ENCODE measurements around the gene CNNM4. TPM values are rescaled to one million over a fixed set of nuclear protein-coding genes. Genes with fewer than 3 reads are reported as not detected.

Gene CNNM4
- total RNA-seq: 2.7 TPM

- intact Hi-C loops (cut with DNase I): loop anchor here (1.0 to 5.0 kb wide), 9 partner anchors 20 to 352 kb away; partner anchors contain the start of genes ANKRD36, ANKRD39, CNNM3 and KANSL3
- H3K27ac ChIP-seq: peak within 1 kb of the TSS; percentile 64 to 87
Measured at GRCh38 chr2:96760036-96760985, at the start of gene CNNM4. Gene CNNM4 (plus strand): TSS chr2:96760902. CDS start chr2:96761000, 98 bp downstream.

GRCh38 chr2:96710985-96711384, 49.7 kb upstream of the CNNM4 start:
- DNase-seq (ENCODE audit: low spot score in 2 of 2): no peak
- TF ChIP-seq CTCF (IDR thresholded peaks at IDR 0.05): no peak
- H3K4me1 ChIP-seq: no peaks in the 10 kb centered on the region
- intact Hi-C loops (cut with DNase I): no loop called here
- no peaks in the 10 kb centered on the region for H3K9me3 ChIP-seq
- no peaks in the 10 kb centered on the region for H3K27me3 ChIP-seq
- H3K36me3 ChIP-seq: peaks cover 46 to 82% of the 10 kb centered on the region in 2 donors
- no peak overlapping the region for H3K27ac ChIP-seq
- no peak overlapping the region for H3K4me3 ChIP-seq

More at GRCh38 chr2:96760036-96760985, at the start of gene CNNM4:
- no peak for TF ChIP-seq CTCF (IDR thresholded peaks at IDR 0.05)
- H3K36me3 ChIP-seq: no peaks in the 10 kb centered on the region
- H3K9me3 ChIP-seq: no peaks in the 10 kb centered on the region
- H3K4me1 ChIP-seq: peaks cover 10 to 20% of the 10 kb centered on the region in 2 donors
- peak within 1 kb of the TSS; percentile 64 to 94 for H3K4me3 ChIP-seq
- DNase-seq (ENCODE audit: low spot score in 2 of 2): peak; percentile 79 to 97
- no peaks in the 10 kb centered on the region for H3K27me3 ChIP-seq

- H3K4me1 ChIP-seq: no peaks in the 10 kb centered on the region
- H3K9me3 ChIP-seq: no peaks in the 10 kb centered on the region
- no peak for TF ChIP-seq CTCF (IDR thresholded peaks at IDR 0.05)
- no peak for DNase-seq (ENCODE audit: low spot score in 2 of 2)
- H3K4me3 ChIP-seq: no peak overlapping the region
- H3K27ac ChIP-seq: no peak overlapping the region
- intact Hi-C loops (cut with DNase I): no loop called here
- H3K36me3 ChIP-seq: peaks cover 16 to 41% of the 10 kb centered on the region in 2 donors
- no peaks in the 10 kb centered on the region for H3K27me3 ChIP-seq
Measured at GRCh38 chr2:96715658-96716057, 45.0 kb upstream of the CNNM4 start.

GRCh38 chr2:96716388-96716787, 44.3 kb upstream of the CNNM4 start:
- DNase-seq (ENCODE audit: low spot score in 2 of 2): no peak
- Histone ChIP-seq H3K36me3 (peaks cover 9 to 34% of the 10 kb centered on the region in 2 donors), H3K27me3 (no peaks in the 10 kb centered on the region), H3K9me3 (no peaks in the 10 kb centered on the region), H3K27ac (no peak overlapping the region), H3K4me3 (no peak overlapping the region), H3K4me1 (no peaks in the 10 kb centered on the region)
- TF ChIP-seq CTCF (IDR thresholded peaks at IDR 0.05): no peak
- intact Hi-C loops (cut with DNase I): no loop called here

GRCh38 chr2:96726131-96726530, 34.6 kb upstream of the CNNM4 start:
- TF ChIP-seq CTCF (IDR thresholded peaks at IDR 0.05): no peak
- H3K4me3 ChIP-seq: no peak overlapping the region
- H3K27ac ChIP-seq: no peak overlapping the region
- H3K36me3 ChIP-seq: peaks cover 40 to 51% of the 10 kb centered on the region in 2 donors
- no peaks in the 10 kb centered on the region for H3K27me3 ChIP-seq
- intact Hi-C loops (cut with DNase I): no loop called here
- DNase-seq (ENCODE audit: low spot score in 2 of 2): no peak
- H3K9me3 ChIP-seq: no peaks in the 10 kb centered on the region
- H3K4me1 ChIP-seq: no peaks in the 10 kb centered on the region

Measured in ascending aorta (tissue), 2 donors.